HL-60/S4 treated with phorbol 12-myristate 13-acetate at 8.2 ng/mL for 4 days and 3 days (cell line): ENCODE results near the gene NSL1.
"Not testable (repeated sequence)": the region's sequence is repeated elsewhere in the genome, so short reads cannot be mapped to it uniquely, and the experiment has no call there.

Experiments used
- in situ Hi-C: fragments of 300-500 bp; cut with MboI; formaldehyde crosslinking; loops from 2 replicates; pipeline ENCODE4 v1.15.0; 2022; ENCODE audit warnings: low sequenced_read_pairs

Gene NSL1

GRCh38 chr1:212753749-212754148 is 37.8 kb downstream of the NSL1 start:
- in situ Hi-C loops: loop anchor here (25.0 kb wide), 1 partner anchor 291 kb away; no protein-coding TSS in a partner anchor

- in situ Hi-C loops: loop anchor here (25.0 kb wide), 1 partner anchor 291 kb away; no protein-coding TSS in a partner anchor
Measured at GRCh38 chr1:212752934-212753497, 38.6 kb downstream of the NSL1 start.

DNA sequence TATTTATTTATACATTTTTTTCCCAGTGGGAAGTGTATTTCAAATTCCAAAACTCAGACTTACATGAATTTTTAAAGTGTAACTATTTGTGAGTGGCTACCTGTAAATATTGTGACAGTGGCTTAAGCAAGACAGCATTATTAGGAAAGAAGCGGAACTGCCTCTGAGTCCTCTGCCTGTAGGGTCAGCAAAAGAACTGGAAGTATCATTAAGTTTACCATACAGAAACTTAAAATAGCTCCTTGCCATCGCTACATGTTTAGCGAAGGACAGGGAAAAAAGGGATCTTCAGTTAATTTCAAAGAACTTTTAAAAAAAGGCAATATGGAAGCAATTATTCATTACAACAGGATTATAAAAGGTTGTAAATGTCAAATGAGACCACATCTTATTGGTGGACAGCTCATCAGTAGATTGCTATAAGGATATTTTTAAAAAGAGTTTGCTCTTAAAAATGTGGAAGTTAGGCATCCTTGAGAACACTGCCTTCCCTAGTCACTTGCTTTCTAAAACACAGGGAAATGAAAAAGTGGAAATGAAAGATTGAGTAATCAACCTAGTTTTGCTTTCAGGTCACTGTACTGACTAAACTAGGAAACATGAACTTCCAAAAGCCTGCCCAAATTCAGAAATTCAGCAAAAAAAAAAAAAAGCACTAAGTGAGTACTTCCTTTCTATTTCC is 39.2 kb downstream of the NSL1 start:
- in situ Hi-C loops: loop anchor here (25.0 kb wide), 1 partner anchor 290 kb away; no protein-coding TSS in a partner anchor

DNA sequence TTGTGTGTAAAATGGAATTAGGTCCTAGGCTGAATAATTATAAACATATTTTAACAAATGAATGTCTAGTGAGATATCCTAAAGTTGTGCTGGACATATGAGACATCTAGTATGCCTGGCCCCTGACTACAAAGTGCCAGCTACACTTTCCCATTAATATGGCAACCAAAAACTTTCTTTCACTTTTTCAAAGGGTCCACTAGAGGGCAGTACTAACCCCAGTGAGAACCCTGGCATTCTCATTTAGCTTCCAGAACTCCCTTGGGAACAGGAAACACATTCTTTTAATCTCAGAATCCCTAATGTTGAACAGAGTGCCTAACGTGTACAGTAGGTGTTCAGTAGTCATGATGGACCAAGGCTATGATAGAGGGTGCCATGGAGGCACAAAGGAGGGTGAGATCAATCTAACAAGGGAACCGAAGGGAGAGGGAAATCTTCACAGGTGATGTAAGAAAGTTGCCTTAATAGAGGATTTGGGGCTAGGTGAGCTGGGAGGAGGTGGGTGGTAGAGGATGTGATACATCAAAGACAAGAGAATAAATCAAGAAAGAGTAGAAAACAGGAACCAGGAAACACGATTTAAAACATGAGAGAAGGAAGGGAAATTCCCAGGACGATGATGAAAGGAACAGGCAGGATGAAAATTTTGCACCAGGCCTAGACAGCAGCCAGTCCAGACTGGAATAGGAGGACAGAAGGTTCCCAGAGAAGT is 41.6 kb downstream of the NSL1 start:
- in situ Hi-C loops: loop anchor here (25.0 kb wide), 1 partner anchor 288 kb away; no protein-coding TSS in a partner anchor

GRCh38 chr1:212746546-212746945 is 45.0 kb downstream of the NSL1 start:
- in situ Hi-C loops: no loop called here

GRCh38 chr1:212745303-212745702 is 46.3 kb downstream of the NSL1 start:
- in situ Hi-C loops: no loop called here

- in situ Hi-C loops: no loop called here
Measured at GRCh38 chr1:212743901-212744475, 47.6 kb downstream of the NSL1 start.

GRCh38 chr1:212738330-212738729 is 53.2 kb downstream of the NSL1 start:
- in situ Hi-C loops: no loop called here

DNA sequence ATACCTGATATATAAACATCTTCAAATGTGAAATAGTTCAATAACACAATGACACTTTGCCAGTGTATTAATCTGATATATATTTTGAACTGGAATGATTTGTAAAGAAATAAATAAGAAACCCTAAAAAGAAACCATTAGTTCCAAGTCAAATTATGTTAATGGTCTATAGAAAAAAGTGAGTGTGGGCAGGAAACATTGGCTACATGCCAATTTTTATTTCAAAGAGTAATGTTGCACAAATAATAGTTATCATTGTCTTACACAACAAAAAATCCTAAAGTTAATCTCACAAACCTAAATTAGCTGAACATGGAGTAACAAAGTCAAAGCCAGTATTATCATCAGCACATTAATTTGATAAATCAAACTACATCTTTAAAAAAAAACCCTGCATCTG is 54.0 kb downstream of the NSL1 start:
- in situ Hi-C loops: no loop called here

GRCh38 chr1:212733109-212733508 is 58.5 kb downstream of the NSL1 start:
- in situ Hi-C loops: no loop called here

DNA sequence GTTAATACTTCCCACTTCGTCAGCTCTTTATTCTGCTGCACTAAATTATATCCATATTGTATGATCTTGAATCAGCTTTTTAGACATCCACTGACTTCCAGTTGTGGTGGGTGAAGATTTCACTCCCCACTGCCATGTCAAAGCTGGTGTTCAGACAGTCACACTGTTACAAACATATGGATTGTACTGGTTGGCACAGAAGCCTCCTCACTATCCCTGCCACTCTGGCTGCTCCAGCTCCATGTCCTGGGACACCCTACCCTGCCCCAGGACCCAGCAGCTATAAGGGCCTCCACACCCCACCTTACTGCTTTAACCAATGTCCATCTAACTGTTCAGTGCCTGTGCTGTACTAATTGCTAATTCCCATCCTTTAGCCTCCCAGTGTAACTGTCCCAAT is 59.9 kb downstream of the NSL1 start:
- in situ Hi-C loops: no loop called here

DNA sequence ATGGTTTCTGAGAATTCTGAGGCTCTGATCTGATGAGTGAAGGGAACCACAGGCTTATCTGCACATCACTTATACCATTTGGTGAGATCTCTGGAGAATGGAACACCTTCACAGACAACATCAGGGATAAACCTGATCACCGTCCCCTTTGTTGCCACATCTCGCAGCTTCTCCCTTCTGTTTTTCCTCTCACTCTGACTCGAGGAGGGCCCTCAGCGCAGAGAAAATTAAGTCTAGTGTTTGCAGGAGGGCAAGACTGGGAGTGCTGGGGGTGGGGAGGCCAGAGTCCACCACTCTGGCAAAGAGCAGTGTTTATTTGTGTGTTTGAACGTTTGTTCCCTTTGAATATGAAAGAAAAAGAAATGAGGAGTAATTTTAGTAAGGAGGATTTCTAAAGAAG is 63.0 kb downstream of the NSL1 start:
- in situ Hi-C loops: no loop called here

GRCh38 chr1:212727386-212728181 is 64.0 kb downstream of the NSL1 start:
- in situ Hi-C loops: no loop called here

DNA sequence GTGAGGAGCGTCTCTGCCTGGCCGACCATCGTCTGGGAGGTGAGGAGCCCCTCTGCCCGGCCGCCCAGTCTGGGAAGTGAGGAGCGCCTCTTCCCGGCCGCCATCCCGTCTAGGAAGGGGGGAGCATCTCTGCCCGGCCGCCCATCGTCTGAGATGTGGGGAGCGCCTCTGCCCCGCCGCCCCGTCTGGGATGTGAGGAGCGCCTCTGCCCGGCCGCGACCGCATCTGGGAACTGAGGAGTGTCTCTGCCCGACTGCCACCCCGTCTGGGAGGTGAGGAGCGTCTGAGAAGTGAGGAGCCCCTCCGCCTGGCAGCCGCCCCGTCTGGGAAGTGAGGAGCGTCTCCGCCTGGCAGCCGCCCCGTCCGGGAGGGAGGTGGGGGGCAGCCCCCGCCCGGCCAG is 66.9 kb downstream of the NSL1 start:
- in situ Hi-C loops: not testable (repeated sequence)

DNA sequence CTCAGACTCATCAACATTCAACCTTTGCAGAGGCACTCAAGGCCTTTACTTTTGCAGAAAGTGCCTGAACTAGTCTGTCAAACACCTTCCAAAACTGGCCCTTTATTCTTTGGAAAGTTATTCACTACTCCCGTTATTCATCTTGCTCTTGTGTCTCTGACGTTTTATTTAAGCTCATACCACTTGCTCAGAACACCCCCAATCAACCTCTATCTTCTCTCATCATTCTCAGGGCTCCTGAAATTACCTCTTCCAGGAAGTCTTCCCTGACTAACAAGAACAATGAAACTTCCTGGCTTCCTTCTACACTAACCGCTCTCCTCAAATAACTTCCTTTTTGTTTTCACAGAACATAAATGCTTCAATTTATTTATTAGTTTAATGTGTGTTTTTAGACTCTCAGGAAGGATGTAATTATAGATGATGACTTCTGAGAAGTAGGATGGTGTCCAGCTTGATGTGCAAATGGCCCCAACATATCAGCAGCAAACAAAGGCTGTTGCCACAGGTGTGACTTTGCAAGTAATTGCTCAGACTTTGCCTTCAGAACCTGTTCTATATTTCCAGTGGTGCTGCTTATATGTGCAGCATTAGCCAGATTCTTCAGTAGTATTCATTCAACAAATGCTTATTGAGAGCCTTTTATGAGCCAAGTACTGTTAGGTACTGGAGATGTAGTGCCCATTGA is 69.2 kb downstream of the NSL1 start:
- in situ Hi-C loops: no loop called here

DNA sequence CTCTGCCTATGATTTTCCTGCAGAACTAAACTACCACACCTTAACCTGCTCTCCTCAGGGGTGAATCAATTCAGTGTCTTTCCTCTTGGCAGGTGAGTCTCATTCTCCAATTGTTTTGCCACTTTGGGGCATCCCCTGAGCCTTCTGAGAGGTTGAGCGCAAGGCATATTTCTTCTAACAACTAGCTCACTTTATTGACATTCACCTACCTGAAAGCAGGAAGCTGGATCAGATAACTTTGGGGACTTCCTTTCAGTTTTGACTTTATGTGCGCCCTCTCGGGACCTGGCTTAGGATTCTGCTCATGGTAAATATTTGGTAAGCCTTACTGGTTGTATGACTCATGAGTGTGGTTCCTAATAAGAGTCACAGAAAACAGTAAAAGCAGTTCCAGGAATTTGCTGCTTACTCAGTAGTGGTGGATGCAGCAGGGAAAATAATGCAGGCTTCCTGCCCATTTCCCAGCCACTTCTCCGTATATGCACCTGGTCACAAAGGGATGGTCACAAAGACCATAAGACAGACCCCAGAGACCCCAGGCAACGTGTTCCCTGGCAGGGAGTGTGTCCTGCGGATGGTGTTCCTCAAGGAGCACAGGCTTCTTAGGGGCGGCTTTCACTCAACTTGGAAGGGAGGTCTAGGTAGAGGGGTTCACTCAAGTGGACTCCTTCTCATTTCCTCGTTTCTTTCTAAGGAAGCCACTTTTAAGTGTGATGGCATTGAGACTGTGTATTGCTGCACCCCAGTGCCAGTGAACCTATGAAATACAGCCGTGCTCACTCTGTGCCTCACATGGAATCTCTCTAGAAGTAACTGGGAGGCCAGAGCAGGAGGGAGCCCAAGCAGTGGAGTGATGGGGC is 70.0 kb downstream of the NSL1 start:
- in situ Hi-C loops: no loop called here

GRCh38 chr1:212719633-212720032 is 71.9 kb downstream of the NSL1 start:
- in situ Hi-C loops: no loop called here

- in situ Hi-C loops: no loop called here
Measured at GRCh38 chr1:212718499-212718898, 73.1 kb downstream of the NSL1 start.

DNA sequence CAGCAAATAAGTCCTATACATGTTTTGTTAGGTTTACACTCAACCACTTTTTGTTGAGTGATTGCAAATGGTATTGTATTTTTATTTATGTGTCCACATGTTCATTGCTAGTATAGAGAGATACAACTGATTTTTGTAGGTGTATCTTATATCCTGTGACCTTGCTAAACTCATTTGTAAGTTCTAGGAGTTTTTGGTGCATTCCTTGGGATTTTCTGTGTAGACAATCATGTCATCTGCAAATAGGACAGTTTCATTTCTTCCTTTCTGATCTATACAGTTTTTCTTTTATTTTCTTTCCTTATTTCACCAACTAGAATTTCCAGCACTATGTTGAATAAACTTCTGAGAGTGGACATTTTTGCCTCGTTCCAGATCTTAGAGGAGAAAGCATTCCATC is 75.4 kb downstream of the NSL1 start:
- in situ Hi-C loops: no loop called here
